Upper lobe of left lung (tissue), 6 donors: Measurements from ENCODE around the gene CTBP2. TPM values are rescaled to one million over a fixed set of nuclear protein-coding genes. Genes with fewer than 3 reads are reported as not detected.

Experiments
- ATAC-seq, 2 donors: fragments of 200-7000 bp; cut with Tn5 transposase; one replicate each; pipeline ENCODE4 v1.9.1; 2022; ENCODE audit warnings: mild to moderate bottlenecking in 2 of 2, moderate library complexity in 2 of 2; ENCODE audit not compliant: low FRiP score in 2 of 2
- DNase-seq, 2 donors: peaks; one replicate each; pipeline ENCODE4 v3.0.0-alpha.2; 2019 to 2020
- H3K27ac ChIP-seq, 4 donors: fragments of 200-600 bp; sonication (generic); one replicate each; pipeline ENCODE4 v1.5.1; 2016 to 2019
- H3K27me3 ChIP-seq, 4 donors: fragments of 200-600 bp; sonication (generic); one replicate each; pipeline ENCODE4 v1.5.1; 2017 to 2019
- H3K36me3 ChIP-seq, 4 donors: fragments of 200-600 bp; sonication (generic); one replicate each; pipeline ENCODE4 v1.5.1; 2016 to 2019
- H3K4me1 ChIP-seq, 4 donors: fragments of 200-600 bp; sonication (generic); one replicate each; pipeline ENCODE4 v1.5.1; 2018 to 2019
- H3K4me3 ChIP-seq, 4 donors: fragments of 200-600 bp; sonication (generic); one replicate each; pipeline ENCODE4 v1.5.1; 2017 to 2019; ENCODE audit warnings: mild to moderate bottlenecking in 2 of 4, moderate library complexity in 1 of 4
- H3K9me3 ChIP-seq, 4 donors: fragments of 200-600 bp; sonication (generic); one replicate each; pipeline ENCODE4 v1.5.1; 2018 to 2019
- EP300 ChIP-seq, 4 donors: sonication (generic); formaldehyde crosslinking; IDR thresholded peaks; one replicate each; pipeline ENCODE4 v1.5.1; 2017; ENCODE audit warnings: antibody characterized with exemption in 4 of 4, control low read depth in 2 of 4
- POLR2A ChIP-seq, 4 donors: fragments of 450-650 bp; IDR thresholded peaks; one replicate each; pipeline ENCODE4 v1.5.1; 2016 to 2017; ENCODE audit warnings: antibody characterized with exemption in 4 of 4, mild to moderate bottlenecking in 2 of 4
- POLR2AphosphoS5 ChIP-seq, 2 donors: sonication (generic); formaldehyde crosslinking; IDR thresholded peaks; one replicate each; pipeline ENCODE4 v1.5.1; 2017; ENCODE audit warnings: antibody characterized with exemption in 2 of 2
- WGBS, 2 donors: methylation state at CpG; one replicate each; pipeline ENCODE4 v1.1.5; 2017 to 2018; 5-methylcytosine and 5-hydroxymethylcytosine counted together
- total RNA-seq, 6 donors: library from RNA; depleted of rRNA in 4 of 6; stranded (reverse); fragments of >200 nt in 4 of 6; gene quantifications; one replicate each; pipeline versions ENCODE4 v1.1.0 to v1.2.1, GENCODE V29; 2016 to 2021
- TF ChIP-seq, protein P1 (sequence below), 6 experiments: fragments of 450-650 bp in 4 of 6; fragments of 200-600 bp in 2 of 6; sonication (generic) in 2 of 6; IDR thresholded peaks; one replicate each; pipeline ENCODE4 v1.5.1; 2016 to 2019; ENCODE audit warnings: antibody characterized with exemption in 6 of 6
- donor health status: DM: no; HTN: no; CAD: no; lungs with moderate emphysema.
- donor health status: DM: no; HTN: yes; CAD: no; lungs with severe emphysema.

CTBP2 gene
- total RNA-seq, 6 donors from 2014 or later, result 47.1 to 82.5 (median 59.7) TPM

DNA sequence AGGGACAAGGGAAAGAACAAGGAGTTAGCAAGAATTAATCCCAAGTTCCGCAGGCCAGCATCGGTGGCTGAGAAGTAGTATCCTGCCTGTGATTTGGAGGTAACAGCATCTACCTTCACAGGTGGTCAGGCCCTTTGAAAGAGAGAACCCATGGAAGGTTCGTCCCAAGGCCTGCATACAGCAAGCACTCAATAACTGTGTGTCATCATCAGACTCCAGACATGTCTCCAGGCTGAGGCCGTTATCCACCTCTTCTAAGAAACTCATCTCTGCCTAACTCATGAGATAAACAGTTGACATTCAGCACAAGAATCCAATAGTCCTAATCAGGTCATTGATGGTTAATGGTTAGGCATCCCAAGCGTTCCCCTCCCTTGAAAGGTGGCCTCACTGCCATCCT, 45.0 kb downstream of the CTBP2 start:
- Histone ChIP-seq H3K27me3 (no peaks in the 10 kb centered on the region), H3K27ac (no peak overlapping the region), H3K4me3 (no peak overlapping the region), H3K4me1 (peaks cover 53 to 74% (median 61%) of the 10 kb centered on the region in 4 donors), H3K9me3 (no peaks in the 10 kb centered on the region), H3K36me3 (peaks cover 0 to 3% (median 0%) of the 10 kb centered on the region in 4 donors)
- 88 to 98% methylated on average over 4 to 5 of the region's 5 CpGs for WGBS, 2 donors
- no peak for DNase-seq
- no peak for TF ChIP-seq EP300 (IDR thresholded peaks at IDR 0.05)
- TF ChIP-seq, protein P1, sequence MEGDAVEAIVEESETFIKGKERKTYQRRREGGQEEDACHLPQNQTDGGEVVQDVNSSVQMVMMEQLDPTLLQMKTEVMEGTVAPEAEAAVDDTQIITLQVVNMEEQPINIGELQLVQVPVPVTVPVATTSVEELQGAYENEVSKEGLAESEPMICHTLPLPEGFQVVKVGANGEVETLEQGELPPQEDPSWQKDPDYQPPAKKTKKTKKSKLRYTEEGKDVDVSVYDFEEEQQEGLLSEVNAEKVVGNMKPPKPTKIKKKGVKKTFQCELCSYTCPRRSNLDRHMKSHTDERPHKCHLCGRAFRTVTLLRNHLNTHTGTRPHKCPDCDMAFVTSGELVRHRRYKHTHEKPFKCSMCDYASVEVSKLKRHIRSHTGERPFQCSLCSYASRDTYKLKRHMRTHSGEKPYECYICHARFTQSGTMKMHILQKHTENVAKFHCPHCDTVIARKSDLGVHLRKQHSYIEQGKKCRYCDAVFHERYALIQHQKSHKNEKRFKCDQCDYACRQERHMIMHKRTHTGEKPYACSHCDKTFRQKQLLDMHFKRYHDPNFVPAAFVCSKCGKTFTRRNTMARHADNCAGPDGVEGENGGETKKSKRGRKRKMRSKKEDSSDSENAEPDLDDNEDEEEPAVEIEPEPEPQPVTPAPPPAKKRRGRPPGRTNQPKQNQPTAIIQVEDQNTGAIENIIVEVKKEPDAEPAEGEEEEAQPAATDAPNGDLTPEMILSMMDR (IDR thresholded peaks at IDR 0.05), result no peak
- no peak for TF ChIP-seq POLR2A (IDR thresholded peaks at IDR 0.05)
- TF ChIP-seq POLR2AphosphoS5 (IDR thresholded peaks at IDR 0.05), result no peak
- ATAC-seq, result no peak

DNA sequence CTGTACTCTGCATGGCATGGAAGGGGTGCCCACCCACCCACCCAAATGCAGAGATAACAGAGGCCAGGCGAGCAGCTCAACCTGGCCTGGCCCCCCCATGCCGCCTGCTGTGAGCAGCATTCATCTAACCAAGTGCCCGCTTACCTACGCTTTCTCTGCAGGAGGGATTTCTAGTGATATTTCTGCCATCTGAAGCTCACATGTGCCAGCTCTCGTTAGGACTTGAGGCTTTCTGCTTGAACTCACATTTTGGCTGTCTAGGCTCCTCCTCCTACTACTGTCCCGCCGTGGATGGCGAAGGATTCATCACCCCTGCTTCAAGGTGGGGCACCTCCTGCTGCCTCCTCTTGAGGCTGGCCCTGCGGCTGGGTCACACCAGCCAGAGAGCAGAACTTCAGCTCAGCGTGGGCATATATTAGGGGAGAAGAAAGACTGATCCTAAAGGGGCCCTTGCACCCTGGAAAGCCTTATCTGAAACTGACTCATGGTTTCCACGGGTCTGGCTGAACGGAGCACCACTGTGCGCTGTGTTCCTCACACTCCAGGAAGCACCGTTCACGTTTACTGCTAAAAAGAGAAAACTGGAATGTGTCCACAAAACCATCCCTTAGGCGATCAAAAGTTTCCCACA, 45.5 kb downstream of the CTBP2 start:
- WGBS, 2 donors, result 87% methylated on average over 16 of the region's 16 CpGs
- ATAC-seq, result no peak

DNA sequence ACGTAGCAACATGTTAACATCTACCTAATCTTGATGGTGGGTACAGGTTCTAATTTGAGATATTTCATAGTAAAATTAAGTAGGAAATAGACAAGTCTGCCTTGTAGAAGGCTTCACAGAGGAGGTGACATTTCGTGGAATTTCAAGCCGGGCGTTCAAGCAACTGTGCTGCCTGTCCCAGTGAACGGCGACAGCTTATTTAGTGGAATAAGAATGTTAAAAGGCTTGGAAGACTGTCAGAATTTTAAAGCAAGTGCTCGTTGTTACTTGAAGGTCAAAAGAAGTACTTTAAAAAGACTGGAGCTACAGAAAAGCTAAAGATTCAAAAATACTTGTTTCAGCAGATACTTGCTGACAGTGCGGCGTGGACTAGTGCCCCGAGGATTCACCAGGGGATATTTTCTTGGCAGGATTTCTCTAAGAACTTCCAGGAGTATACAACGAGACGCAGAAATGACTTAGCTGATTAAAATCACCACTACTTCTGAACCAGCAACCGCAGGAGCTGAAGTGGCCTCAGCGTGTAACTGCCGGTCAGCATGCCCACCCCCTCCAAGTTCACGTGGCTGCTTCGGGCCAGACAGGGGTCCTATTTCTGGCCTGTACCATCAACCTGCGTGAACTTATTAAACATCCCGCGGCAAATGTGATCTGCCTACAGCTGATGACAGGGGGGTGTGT, 46.5 kb downstream of the CTBP2 start:
- Histone ChIP-seq H3K4me1 (peaks cover 39 to 59% (median 45%) of the 10 kb centered on the region in 4 donors), H3K4me3 (no peak overlapping the region), H3K36me3 (peaks cover under 1 to 19% (median 8%) of the 10 kb centered on the region in 4 donors), H3K9me3 (no peaks in the 10 kb centered on the region), H3K27ac (peak overlapping the region in 3 of 4 donors; percentile 1 to 40 (median 14)), H3K27me3 (no peaks in the 10 kb centered on the region)
- ATAC-seq (peak in 1 of 2 donors; percentile 75), DNase-seq (no peak)
- WGBS, 2 donors, result 51 to 53% methylated on average over 20 of the region's 20 CpGs
- TF ChIP-seq POLR2AphosphoS5 (IDR thresholded peaks at IDR 0.05), result no peak
- no peak for TF ChIP-seq POLR2A (IDR thresholded peaks at IDR 0.05)
- TF ChIP-seq EP300 (IDR thresholded peaks at IDR 0.05), result no peak
- TF ChIP-seq, protein P1 (IDR thresholded peaks at IDR 0.05), result no peak

More for the DNA sequence above, 45.5 kb downstream of the CTBP2 start:
- Histone ChIP-seq H3K4me3 (no peak overlapping the region), H3K27ac (peak overlapping the region in 1 of 4 donors; percentile 1), H3K4me1 (peaks cover 48 to 69% (median 55%) of the 10 kb centered on the region in 4 donors), H3K9me3 (no peaks in the 10 kb centered on the region), H3K36me3 (peaks cover 0 to 9% (median 1%) of the 10 kb centered on the region in 4 donors), H3K27me3 (no peaks in the 10 kb centered on the region)
- DNase-seq, result no peak
- no peak for TF ChIP-seq EP300 (IDR thresholded peaks at IDR 0.05)

DNA sequence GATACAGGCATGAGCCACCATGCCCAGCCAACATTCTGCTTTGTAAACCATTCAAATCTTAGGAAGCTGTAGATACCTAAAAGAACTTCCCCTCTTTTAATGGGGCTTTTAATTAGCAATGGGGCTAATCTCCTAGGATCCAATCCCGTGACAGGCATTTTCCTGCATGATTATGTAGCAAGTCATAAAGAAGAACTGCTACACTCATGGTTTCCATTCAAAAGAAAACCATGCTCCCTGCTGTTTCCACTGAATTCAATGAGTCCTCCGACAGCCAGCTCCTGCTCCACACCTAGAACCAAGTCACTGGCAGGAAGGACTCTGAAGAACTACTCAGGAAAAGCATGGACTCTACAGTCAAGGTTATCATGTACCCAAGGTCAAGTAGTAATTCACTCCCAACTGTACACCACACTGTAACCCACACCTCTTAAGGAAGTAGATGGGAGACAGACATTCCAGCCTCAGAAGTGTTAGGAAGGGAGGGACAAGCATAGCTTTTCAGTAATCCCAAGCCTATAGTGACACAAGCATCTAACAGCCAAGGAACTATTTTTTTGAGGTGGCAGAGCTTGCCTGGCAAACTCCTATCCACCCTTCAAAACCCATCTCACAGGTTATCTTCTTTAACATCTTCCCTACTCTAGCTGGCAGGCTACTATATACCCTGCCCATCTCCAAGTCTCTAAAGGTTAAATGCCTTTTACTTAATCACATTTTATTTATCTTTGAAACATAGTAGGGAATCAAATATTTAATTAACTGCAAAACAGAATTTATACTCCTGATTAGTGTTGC, 47.5 kb downstream of the CTBP2 start:
- no peaks in the 10 kb centered on the region for H3K27me3 ChIP-seq
- H3K4me3 ChIP-seq, result no peak overlapping the region
- DNase-seq (no peak), ATAC-seq (peak in 1 of 2 donors; percentile 58)
- H3K36me3 ChIP-seq, result peaks cover 5 to 28% (median 17%) of the 10 kb centered on the region in 4 donors
- no peaks in the 10 kb centered on the region for H3K9me3 ChIP-seq
- TF ChIP-seq, protein P1 (IDR thresholded peaks at IDR 0.05), result no peak
- no peak for TF ChIP-seq POLR2AphosphoS5 (IDR thresholded peaks at IDR 0.05)
- no peak for TF ChIP-seq EP300 (IDR thresholded peaks at IDR 0.05)
- no peak for TF ChIP-seq POLR2A (IDR thresholded peaks at IDR 0.05)
- 69 to 82% methylated on average over 2 of the region's 2 CpGs for WGBS, 2 donors
- peaks cover 30 to 50% (median 36%) of the 10 kb centered on the region in 4 donors for H3K4me1 ChIP-seq
- H3K27ac ChIP-seq, result peak overlapping the region in 1 of 4 donors; percentile 45
